Lung (tissue), 12 donors: ENCODE results near the gene CA14. TPM values are rescaled to one million over a fixed set of nuclear protein-coding genes. Genes with fewer than 3 reads are reported as not detected.

Source experiments
- ATAC-seq: fragments of 200-7000 bp; cut with Tn5 transposase; one replicate; pipeline ENCODE4 v1.9.1; 2020; ENCODE audit warnings: moderate number of reproducible peaks; ENCODE audit not compliant: insufficient read depth, low FRiP score
- DNase-seq, 3 donors: peaks; one replicate each; pipeline ENCODE4 v3.0.0-alpha.2; 2013 to 2017
- H3K27ac ChIP-seq, 2 donors: one replicate each; pipeline ENCODE4 v1.5.1; 2013; ENCODE audit warnings: mild to moderate bottlenecking in 2 of 2, moderate library complexity in 2 of 2, control low read depth in 1 of 2, inconsistent platforms in 1 of 2, low read depth in 1 of 2, low read length in 1 of 2
- H3K27me3 ChIP-seq, 3 donors: one replicate each; pipeline ENCODE4 v1.5.1; 2013; ENCODE audit warnings: low read length in 2 of 3; ENCODE audit not compliant: control insufficient read depth in 3 of 3, insufficient read depth in 3 of 3
- H3K36me3 ChIP-seq, 4 donors: one replicate each; pipeline ENCODE4 v1.5.1; 2013; ENCODE audit warnings: low read length in 4 of 4, mild to moderate bottlenecking in 1 of 4, moderate library complexity in 1 of 4; ENCODE audit not compliant: control insufficient read depth in 4 of 4, insufficient read depth in 4 of 4
- H3K4me1 ChIP-seq, 5 donors: one replicate each; pipeline ENCODE4 v1.5.1; 2013; ENCODE audit warnings: low read length in 5 of 5, mild to moderate bottlenecking in 2 of 5, moderate library complexity in 1 of 5; ENCODE audit not compliant: control insufficient read depth in 5 of 5, insufficient read depth in 5 of 5
- H3K4me3 ChIP-seq: one replicate; pipeline ENCODE4 v1.5.1; 2013; ENCODE audit warnings: mild to moderate bottlenecking, control low read depth, moderate library complexity
- H3K9ac ChIP-seq, 2 donors: one replicate each; pipeline ENCODE4 v1.5.1; 2013; ENCODE audit warnings: low read length in 2 of 2, control low read depth in 1 of 2; ENCODE audit not compliant: insufficient read depth in 1 of 2
- H3K9me3 ChIP-seq, 4 donors: one replicate each; pipeline ENCODE4 v1.5.1; 2013; ENCODE audit warnings: low read length in 3 of 4, mild to moderate bottlenecking in 1 of 4, moderate library complexity in 1 of 4; ENCODE audit not compliant: control insufficient read depth in 4 of 4, insufficient read depth in 3 of 4
- WGBS, 2 donors: extraction: QIAGEN DNeasy Blood & Tissue Kit; methylation state at CpG; one replicate each; pipeline ENCODE4 v1.1.7; 2013; 5-methylcytosine and 5-hydroxymethylcytosine counted together
- polyA plus RNA-seq, 2 donors: library from polyadenylated mRNA; stranded (reverse); fragments of 200-250 nt; gene quantifications; one replicate each; pipeline ENCODE4 v1.2.1, GENCODE V29; 2013
- total RNA-seq, 2 donors: library from RNA; depleted of rRNA in 1 of 2; stranded (reverse); fragments of >200 nt in 1 of 2; gene quantifications; one replicate each; pipeline ENCODE4 v1.2.1, GENCODE V29; 2014 to 2021
- TF ChIP-seq, protein P1 (sequence below): IDR thresholded peaks from 2 replicates; pipeline ENCODE4 v1.5.1; 2012; ENCODE audit warnings: mild to moderate bottlenecking; ENCODE audit errors: control extremely low read depth, extremely low read depth
- donor health status: control.
- donor health status: control.
- donor health status: Bipolar disorder and iron deficiency.
- donor health status: healthy.
- donor health status: DM: yes; HTN: yes; CAD: no.

Gene CA14
- total and polyA plus RNA-seq, 4 donors = 0.14 to 0.40 (median 0.24) TPM

DNA sequence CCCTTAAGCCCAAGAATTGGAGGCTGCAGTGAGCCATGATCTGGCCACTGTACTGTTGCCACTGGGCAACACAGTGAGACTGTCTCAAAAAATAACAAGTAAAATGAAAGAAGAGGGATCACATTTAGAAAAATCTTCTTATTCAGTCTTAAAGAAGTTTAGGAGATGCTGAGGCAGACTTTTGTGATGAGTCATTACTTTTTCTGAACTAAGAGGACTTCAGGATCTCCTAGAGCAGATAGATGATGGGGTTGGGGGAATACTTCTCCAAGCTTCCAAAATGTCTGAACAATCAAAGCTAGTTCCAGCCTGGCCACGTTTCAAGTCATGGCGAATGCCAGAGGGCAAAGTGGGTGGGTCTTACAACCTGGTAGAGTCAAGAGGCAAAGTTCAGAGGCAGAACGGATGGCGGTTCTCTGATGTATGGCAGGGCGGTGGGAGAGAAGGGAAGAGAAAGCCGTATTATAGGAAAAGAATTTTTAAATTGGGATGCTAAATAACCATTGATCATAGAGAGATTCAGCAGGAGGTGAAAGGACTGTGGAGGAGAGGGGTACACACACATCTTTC, 22.6 kb downstream of the CA14 start:
- no peaks in the 10 kb centered on the region for H3K9me3 ChIP-seq
- no peak overlapping the region for H3K27ac ChIP-seq
- no peak for DNase-seq
- TF ChIP-seq, protein P1, sequence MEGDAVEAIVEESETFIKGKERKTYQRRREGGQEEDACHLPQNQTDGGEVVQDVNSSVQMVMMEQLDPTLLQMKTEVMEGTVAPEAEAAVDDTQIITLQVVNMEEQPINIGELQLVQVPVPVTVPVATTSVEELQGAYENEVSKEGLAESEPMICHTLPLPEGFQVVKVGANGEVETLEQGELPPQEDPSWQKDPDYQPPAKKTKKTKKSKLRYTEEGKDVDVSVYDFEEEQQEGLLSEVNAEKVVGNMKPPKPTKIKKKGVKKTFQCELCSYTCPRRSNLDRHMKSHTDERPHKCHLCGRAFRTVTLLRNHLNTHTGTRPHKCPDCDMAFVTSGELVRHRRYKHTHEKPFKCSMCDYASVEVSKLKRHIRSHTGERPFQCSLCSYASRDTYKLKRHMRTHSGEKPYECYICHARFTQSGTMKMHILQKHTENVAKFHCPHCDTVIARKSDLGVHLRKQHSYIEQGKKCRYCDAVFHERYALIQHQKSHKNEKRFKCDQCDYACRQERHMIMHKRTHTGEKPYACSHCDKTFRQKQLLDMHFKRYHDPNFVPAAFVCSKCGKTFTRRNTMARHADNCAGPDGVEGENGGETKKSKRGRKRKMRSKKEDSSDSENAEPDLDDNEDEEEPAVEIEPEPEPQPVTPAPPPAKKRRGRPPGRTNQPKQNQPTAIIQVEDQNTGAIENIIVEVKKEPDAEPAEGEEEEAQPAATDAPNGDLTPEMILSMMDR = no peak
- ATAC-seq = no peak
- no peak overlapping the region for H3K4me3 ChIP-seq
- peaks cover 0 to 17% (median 4%) of the 10 kb centered on the region in 5 donors for H3K4me1 ChIP-seq
- peaks cover 0 to 3% (median 0%) of the 10 kb centered on the region in 4 donors for H3K36me3 ChIP-seq
- H3K9ac ChIP-seq = no peak overlapping the region
- H3K27me3 ChIP-seq = no peaks in the 10 kb centered on the region
- WGBS, 2 donors = 78 to 88% methylated on average over 6 of the region's 6 CpGs

GRCh38 chr1:150281221-150281757, 23.7 kb downstream of the CA14 start:
- H3K9me3 ChIP-seq = no peaks in the 10 kb centered on the region
- H3K9ac ChIP-seq = peak overlapping the region; percentile 34 to 83
- WGBS, 2 donors = 6% methylated on average over 15 of the region's 15 CpGs
- H3K27ac ChIP-seq = peak overlapping the region; percentile 86 to 97
- TF ChIP-seq, protein P1 = peak; percentile 58
- DNase-seq = peak; percentile 77 to 87 (median 83)
- ATAC-seq = peak; percentile 48
- H3K36me3 ChIP-seq = peaks cover 0 to 2% (median 0%) of the 10 kb centered on the region in 4 donors
- peaks cover 0 to 17% (median 4%) of the 10 kb centered on the region in 5 donors for H3K4me1 ChIP-seq
- H3K4me3 ChIP-seq = no peak overlapping the region
- no peaks in the 10 kb centered on the region for H3K27me3 ChIP-seq

- peak; percentile 92 for ATAC-seq
Observed at GRCh38 chr1:150281758-150282557, 24.4 kb downstream of the CA14 start, which contains the start of gene CIART. CIART (plus strand) TSS chr1:150282554; CDS start chr1:150283268, 714 bp downstream.

More at GRCh38 chr1:150281758-150282557, 24.4 kb downstream of the CA14 start, which contains the start of gene CIART:
- DNase-seq = peak; percentile 94 to 97 (median 94)
- Histone ChIP-seq H3K27me3 (no peaks in the 10 kb centered on the region), H3K36me3 (peaks cover 0 to 7% (median 2%) of the 10 kb centered on the region in 4 donors), H3K27ac (peak within 1 kb of the TSS; percentile 88 to 97), H3K9me3 (no peaks in the 10 kb centered on the region), H3K4me1 (peaks cover 0 to 17% (median 4%) of the 10 kb centered on the region in 5 donors), H3K9ac (peak within 1 kb of the TSS; percentile 34 to 83), H3K4me3 (peak within 1 kb of the TSS; percentile 45)
- 3% methylated on average over 46 of the region's 46 CpGs for WGBS, 2 donors
- TF ChIP-seq, protein P1 = no peak
